ENCODE results near the gene TRIM40. TPM values are rescaled to one million over a fixed set of nuclear protein-coding genes. Genes with fewer than 3 reads are reported as not detected.
A peak's percentile ranks its signal among the peaks of the same experiment; 100 is the strongest.

The TRIM40 gene
- total RNA-seq, 4 donors from 2014 or later = not detected

- 68 to 74% methylated on average over 7 of the region's 7 CpGs for WGBS, 2 donors
- no peak for DNase-seq
- H3K27me3 ChIP-seq = no peaks in the 10 kb centered on the region
Observed at GRCh38 chr6:30149858-30150550, 14.1 kb downstream of the TRIM40 start.

GRCh38 chr6:30150671-30151395 lies 14.9 kb downstream of the TRIM40 start:
- H3K9me3 ChIP-seq = no peaks in the 10 kb centered on the region
- intact Hi-C loops (cut with DNase I) = no loop called here
- peaks cover 0 to 5% of the 10 kb centered on the region in 2 donors for H3K4me1 ChIP-seq
- 82 to 88% methylated on average over 10 of the region's 10 CpGs for WGBS, 2 donors
- H3K27me3 ChIP-seq = no peaks in the 10 kb centered on the region
- no peak overlapping the region for H3K4me3 ChIP-seq (replicated peaks in 1 of 3)
- no peak overlapping the region for H3K27ac ChIP-seq
- H3K36me3 ChIP-seq = no peaks in the 10 kb centered on the region
- no peak for TF ChIP-seq POLR2A (IDR thresholded peaks at IDR 0.05)
- TF ChIP-seq CTCF (IDR thresholded peaks at IDR 0.05) = no peak
- no peak for DNase-seq

More at GRCh38 chr6:30149858-30150550, 14.1 kb downstream of the TRIM40 start:
- no peak overlapping the region for H3K4me3 ChIP-seq (replicated peaks in 1 of 3)
- no peaks in the 10 kb centered on the region for H3K36me3 ChIP-seq
- H3K27ac ChIP-seq = no peak overlapping the region
- no peaks in the 10 kb centered on the region for H3K9me3 ChIP-seq
- TF ChIP-seq POLR2A (IDR thresholded peaks at IDR 0.05) (no peak), CTCF (IDR thresholded peaks at IDR 0.05) (no peak)
- intact Hi-C loops (cut with DNase I) = no loop called here
- H3K4me1 ChIP-seq = peaks cover 0 to 2% of the 10 kb centered on the region in 2 donors

GRCh38 chr6:30151580-30151979 lies 15.6 kb downstream of the TRIM40 start:
- 54 to 74% methylated on average over 3 of the region's 3 CpGs for WGBS, 2 donors
- Histone ChIP-seq H3K9me3 (no peaks in the 10 kb centered on the region), H3K27ac (no peak overlapping the region), H3K4me1 (peaks cover 0 to 7% of the 10 kb centered on the region in 2 donors), H3K27me3 (no peaks in the 10 kb centered on the region), H3K36me3 (no peaks in the 10 kb centered on the region), H3K4me3 (replicated peaks in 1 of 3) (no peak overlapping the region)
- intact Hi-C loops (cut with DNase I) = no loop called here
- TF ChIP-seq POLR2A (IDR thresholded peaks at IDR 0.05) (no peak), CTCF (IDR thresholded peaks at IDR 0.05) (no peak)
- DNase-seq = no peak

DNA sequence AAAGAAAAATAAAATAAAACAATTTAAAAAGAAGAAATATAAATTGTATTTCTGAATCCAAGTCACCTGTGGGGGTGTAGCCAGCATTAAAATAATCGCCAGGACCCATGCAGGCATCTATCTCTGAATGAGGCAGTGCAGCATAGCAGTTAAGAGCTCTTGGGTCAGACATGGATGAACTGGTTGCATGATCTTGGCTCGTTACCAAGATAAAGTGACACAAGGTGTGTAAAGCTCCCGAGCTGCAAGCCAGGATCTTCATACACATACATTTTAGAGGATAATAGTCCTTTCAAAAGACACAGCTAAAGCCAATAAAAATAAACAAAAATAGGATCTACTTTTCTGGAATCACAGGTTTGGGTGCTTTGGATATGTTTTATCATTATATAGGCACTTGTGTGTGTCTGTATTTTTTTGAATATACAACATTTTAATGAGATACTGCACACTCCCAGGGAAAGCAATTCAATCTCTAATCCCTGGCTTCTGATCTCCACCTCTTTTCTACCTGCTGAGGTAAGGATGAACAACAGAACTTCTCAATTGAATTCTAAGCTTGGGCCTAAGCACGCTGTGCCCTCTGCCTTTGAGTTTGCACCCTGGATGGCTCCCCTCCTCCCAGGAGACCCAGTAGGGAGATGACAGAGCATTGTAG lies 16.2 kb downstream of the TRIM40 start:
- 32 to 47% methylated on average over 4 of the region's 4 CpGs for WGBS, 2 donors
- H3K36me3 ChIP-seq = no peaks in the 10 kb centered on the region
- no peak for TF ChIP-seq CTCF (IDR thresholded peaks at IDR 0.05)
- TF ChIP-seq POLR2A (IDR thresholded peaks at IDR 0.05) = no peak
- H3K27ac ChIP-seq = no peak overlapping the region
- no peak overlapping the region for H3K4me3 ChIP-seq (replicated peaks in 1 of 3)
- peak; percentile 22 to 34 for DNase-seq
- H3K27me3 ChIP-seq = no peaks in the 10 kb centered on the region
- peaks cover 0 to 7% of the 10 kb centered on the region in 2 donors for H3K4me1 ChIP-seq
- no peaks in the 10 kb centered on the region for H3K9me3 ChIP-seq
- intact Hi-C loops (cut with DNase I) = no loop called here

Data from thyroid gland (tissue), 4 donors.